HG02870 (cell line): Measurements from ENCODE around the gene PHACTR4.
"Not testable (repeated sequence)": the region's sequence is repeated elsewhere in the genome, so short reads cannot be mapped to it uniquely, and the experiment has no call there.

Source experiments
- ATAC-seq: cut with Tn5 transposase; IDR thresholded peaks from one replicate; pipeline ENCODE4 v1.9.1; 2021; ENCODE audit warnings: mild to moderate bottlenecking, moderate library complexity; ENCODE audit not compliant: unreplicated experiment

PHACTR4 gene

DNA sequence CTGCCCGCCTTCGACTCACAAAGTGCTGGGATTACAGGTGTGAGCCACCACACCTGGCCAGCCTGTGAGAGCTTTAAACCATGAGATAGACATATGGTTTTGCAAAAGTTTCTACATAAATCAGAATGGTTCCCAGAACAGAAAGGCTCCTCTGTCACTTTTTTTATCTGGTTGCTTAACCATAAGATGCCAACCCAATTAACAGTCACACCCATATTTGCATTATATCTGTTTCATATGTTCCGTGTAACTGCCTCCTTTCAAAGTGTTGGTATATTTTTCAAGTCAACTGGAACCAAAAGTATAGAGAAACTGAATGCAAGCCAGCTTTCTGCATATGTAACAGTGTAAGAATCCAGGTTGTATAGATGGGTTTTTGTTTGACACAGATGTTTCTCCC, 112.6 kb downstream of the PHACTR4 start:
- no peak for ATAC-seq

DNA sequence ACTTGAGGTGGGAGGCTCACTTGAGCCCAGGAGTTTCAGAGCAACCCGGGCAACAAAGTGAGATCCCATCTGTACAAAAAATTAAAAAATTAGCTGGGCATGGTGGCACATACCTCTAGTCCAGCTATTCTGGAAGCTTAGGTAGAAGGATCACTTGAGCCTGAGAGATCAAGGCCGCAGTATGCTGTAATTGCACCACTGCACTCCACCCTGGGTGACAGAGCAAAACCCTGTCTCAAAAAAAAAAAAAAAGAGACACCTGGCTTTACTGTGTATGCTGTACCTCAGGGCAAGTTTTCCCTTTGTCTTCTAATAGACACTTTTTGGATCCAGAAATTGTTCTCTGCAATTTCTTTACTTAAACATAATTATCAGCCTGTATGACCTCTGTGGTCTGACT, 113.2 kb downstream of the PHACTR4 start:
- ATAC-seq, result no peak

DNA sequence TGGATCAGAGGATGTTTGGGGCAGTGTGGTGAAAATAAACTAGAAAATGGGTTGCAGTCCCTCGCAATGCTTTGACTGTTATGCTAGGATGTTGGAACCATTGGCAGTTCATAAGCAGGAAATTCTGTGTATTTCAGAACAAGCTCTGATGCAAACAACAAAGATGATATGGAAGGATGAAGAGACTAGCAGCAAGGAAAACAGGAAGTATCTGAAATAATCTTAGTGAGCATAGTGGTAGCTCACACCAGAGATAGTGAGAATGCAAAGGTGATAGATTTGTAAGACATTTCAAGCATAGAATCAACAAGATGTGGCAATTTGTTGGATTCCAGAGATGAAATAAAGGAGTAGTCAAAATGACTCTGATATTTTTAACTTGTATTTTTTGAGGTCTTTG, 125.2 kb downstream of the PHACTR4 start:
- no peak for ATAC-seq

DNA sequence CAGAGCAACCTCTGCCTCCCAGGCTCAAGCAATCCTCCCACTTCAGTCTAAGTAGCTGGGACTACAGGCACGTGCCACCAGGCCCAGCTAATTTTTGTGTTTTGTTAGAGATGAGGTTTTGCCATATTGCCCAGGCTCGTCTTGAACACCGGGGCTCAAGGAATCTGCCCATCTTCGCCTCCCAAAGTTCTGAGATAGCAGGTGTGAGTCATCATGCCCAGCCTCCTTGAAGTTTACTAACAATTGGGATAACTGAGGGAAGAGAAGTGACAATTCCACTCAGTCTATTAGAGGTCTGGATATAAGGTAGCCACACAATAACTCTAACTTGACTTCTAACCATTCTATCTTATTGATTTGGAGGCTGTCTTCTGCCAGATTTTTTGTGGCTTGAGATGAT, 130.0 kb downstream of the PHACTR4 start:
- no peak for ATAC-seq

DNA sequence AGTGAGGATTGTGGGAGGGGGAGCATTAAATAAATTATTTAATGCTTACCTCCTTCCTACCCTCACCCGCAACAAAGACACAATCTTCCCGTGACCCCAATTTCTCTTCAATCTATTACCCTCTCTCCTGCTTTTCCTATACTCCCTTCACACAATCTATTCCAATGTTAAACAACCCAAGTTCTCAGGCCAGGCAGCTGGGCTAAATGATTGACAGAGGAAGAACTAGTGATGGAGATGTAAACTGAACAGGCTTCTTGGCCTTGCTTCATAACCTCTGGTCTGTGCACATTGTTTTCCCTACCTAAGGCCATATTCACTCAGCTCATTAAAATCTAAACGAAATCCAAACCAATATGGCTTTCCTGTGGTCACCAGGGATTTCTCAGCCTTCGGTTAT, 132.4 kb downstream of the PHACTR4 start:
- ATAC-seq, result no peak

DNA sequence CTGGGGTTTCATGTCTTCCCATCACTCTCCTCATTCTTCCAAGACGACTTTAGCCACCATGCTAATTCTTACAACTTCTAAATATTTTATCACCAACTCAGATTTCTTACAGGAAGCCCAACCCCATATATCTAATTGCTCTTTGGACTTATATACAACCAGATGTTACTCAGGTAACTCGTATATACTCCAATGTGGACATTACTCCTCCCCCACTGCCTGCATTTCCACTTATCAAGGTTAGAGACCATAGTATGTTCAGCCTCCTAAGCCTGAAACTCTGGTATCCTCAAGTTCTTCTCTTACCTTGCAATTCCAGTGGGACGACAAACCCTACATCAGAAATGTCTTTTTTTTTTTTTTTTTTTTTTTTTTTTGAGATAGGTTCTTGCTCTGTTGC, 133.6 kb downstream of the PHACTR4 start:
- no peak for ATAC-seq

DNA sequence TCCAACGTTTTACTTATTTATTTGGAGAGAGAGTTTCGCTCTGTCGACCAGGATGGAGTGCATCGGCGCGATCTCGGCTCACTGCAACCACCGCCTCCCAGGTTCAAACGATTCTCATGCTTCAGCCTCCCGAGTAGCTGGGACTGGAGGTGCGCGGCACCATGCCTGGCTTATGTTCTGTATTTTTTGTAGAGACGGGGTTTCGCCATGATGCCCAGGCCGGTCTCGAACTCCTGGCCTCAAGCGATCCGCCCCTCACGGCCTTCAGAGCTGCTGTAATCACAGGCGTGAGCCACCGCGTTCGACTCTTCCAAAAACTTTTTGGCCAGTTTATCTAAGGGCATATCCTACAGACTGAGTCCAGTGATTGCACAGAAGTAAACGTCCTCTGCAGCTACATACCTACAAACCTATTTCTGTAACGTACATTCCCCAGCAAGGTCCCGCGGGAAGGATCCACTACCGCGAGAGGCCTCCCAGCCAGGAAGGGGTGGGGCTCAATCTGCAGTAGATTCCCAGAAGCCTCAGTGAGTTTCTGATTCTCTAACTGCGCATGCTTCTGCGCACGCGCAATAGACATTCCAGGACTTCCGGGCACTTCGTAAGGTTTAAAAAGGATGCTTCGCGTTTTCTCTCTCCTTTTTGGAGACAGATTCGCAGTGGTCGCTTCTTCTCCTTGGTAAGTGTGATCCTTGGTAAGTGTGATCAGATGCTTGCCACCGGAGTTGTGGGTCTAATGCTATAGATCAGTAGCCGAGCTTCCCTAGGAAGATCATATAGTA, 136.1 kb downstream of the PHACTR4 start, which contains the start of gene RCC1:
TSS of gene RCC1 (plus strand) at position 638 of the 782 bp plus-strand sequence. CDS start 23,824 bp downstream, outside the sequence.
- ATAC-seq, result peak; percentile 62

DNA sequence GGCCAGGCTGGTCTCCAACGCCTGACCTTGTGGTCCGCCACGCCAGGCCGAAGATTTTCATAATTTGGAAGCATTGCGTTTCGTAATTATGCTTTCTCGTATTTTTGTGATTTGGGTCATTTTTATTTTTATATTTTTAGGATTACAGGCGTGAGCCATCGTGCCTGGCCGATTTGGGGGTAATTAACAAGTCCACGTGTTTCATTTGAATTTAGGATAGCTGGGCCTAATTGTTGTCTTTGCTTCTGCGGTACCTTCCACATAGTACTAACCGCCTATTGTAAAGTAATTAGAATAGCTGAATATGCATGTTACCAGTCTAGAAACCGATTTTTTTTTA, 137.3 kb downstream of the PHACTR4 start:
- no peak for ATAC-seq

DNA sequence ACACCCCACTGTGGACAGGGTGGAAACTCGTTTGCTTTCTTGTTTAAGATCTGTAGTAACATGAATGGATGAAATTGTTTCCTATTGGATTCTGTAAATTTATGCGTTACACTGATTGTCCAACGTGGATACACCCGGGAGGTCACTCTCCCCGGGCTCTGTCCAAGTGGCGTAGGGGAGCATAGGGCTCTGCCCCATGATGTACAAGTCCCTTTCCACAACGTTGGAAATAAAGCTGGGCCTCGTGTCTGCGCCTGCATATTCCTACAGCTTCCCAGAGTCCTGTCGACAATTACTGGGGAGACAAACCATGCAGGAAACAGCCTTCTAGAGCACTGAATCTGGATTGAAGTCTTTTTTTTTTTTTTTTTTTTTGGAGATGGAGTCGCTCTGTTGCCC, 137.7 kb downstream of the PHACTR4 start:
- no peak for ATAC-seq

DNA sequence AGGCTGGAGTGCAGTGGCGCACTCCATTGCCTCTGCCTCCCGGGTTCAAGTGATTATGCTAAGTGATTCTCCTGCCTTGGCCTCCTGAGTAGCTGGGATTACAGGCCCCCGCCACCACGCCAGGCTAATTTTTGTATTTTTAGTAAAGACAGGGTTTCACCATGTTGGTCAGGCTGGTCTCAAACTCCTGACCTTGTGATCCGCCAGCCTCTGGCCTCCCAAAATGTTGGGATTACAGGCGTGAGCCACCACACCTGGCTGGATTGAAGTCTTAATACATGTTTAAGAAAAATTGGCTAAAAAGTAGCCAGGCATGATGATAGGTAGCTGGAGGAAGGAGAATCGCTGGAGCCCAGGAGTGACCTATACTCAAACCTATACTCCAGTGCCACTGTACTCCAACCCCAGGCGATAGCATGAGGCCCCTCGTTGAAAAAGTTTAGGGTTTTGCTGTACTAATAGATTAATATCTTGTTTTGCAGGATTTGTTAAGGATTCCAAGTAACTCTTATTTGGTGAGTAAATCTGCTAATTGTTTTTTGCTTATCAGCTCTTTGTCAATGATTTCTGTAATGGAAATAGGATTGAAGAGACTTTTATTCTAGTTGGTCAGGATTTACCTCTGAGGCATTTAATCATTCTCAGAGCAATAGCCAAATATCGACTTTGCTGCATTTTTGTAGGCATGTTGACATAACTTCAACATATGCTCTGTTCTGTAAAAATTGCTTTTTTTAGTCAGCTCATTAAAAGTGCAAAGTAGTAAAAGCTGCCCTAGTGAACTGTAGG, 138.3 kb downstream of the PHACTR4 start:
- ATAC-seq, result no peak

DNA sequence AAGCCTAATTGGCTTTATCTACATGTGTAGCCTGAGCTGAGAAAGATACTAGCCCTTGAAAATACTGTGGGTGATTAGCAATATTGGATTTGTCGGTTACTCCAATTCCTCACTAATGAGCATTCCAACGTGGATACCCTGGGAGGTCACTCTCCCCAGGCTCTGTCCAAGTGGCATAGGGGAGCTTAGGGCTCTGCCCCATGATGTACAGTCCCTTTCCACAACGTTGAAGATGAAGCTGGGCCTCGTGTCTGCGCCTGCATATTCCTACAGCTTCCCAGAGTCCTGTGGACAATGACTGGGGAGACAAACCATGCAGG, 138.9 kb downstream of the PHACTR4 start:
- ATAC-seq, result no peak

DNA sequence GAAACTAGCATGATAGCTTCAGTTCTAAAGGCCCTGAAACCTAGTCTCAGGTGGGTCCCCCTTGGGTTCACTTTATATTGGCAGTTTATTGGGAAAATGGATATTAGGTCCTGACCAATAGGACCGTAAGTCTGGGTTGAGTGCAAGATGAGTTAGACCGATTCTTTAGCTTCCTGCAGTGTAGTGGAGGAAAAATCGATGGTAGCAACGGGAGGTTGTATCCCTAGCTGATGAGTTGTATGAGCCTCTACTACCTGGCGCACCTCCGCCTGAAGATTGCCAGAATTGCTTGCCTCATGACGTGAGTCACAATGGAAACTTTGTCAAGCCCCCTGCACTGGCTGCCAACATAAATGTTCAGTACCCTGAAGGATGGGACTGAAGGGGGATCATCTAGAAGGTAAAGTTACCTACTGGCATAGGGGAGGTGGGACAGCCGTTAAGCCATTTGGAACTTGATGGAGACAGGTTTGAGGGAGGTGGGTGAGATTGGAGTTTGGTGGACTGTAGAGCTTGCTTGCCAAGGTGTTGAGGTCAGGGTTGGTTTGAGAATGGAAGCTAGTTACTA, 140.2 kb downstream of the PHACTR4 start:
- no peak for ATAC-seq

DNA sequence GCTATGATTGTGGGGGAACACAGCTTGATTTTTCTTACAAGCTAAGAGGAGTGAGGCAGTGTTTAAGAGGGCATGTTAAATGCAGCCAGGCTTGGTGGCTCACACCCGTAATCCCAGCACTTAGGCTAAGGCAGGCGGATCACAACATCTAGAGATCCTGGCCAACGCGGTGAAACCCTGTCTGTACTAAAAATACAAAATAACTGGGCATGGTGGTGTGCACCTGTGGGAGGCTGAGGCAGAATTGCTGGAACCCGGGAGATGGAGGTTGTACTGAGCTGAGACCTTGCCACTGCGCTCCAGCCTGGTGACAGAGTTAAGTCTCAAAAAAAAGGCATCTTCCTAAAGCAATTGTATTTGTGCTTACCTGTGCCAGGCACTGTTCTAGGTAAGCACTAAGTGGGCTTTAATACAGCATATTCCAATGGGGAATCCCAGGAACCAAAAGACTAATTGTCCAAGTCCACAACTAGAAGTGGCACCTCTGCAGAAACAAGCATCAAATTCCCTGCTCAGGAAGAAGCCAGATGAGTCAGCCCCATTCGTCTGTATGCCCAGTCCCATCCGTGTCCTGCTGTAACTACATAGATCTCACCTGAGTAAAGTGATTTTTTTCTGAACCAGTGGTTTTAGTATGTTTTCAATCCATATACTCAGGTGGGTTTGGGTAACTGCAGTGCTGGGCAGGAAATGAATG, 140.9 kb downstream of the PHACTR4 start:
- ATAC-seq, result no peak

DNA sequence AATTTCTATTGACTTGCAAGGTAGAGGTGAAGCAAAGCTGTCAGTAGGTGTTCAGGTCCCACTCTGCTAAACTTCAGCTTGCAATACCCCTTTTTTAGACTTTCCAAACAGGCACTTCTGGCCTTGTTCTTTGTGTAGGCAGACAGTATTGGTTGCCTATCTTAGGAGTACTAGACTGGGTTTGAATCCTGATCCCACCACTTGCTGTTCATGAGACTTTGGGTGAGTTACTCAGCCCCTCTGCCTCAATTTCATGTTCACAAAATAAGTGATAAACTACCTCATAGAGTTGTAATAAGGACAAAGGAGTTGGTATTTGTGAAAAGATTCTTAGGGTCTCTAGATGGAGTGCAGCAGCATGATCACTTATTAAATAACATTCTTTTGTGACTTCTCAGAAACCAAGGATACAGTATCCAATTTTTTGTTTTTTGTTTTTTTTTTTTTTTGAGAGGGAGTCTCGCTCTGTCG, 141.5 kb downstream of the PHACTR4 start:
- no peak for ATAC-seq

DNA sequence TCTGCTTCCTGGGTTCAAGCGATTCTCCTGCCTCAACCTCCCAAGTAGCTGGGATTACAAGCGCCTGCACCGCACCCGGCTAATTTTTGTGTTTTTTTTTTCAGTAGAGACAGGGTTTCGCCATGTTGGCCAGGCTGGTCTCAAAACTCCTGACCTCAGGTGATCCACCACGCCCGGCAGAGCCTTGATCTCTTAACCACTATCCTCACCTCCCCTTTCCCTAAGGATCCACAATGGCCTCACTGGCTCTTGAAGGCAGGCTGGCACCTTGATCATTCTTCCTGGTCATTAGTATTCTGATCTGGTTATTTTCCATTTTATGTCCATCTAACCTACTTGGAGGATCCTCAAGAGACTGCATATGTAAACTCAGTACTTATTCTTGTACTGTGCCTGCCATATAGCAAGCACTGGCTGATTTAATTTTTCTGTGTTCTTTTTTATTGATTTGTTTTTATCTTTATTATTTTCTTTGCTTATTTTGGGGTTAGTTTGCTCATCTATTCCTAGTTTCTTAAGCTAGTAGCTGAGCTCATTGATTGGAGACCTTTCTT, 142.6 kb downstream of the PHACTR4 start:
- no peak for ATAC-seq

DNA sequence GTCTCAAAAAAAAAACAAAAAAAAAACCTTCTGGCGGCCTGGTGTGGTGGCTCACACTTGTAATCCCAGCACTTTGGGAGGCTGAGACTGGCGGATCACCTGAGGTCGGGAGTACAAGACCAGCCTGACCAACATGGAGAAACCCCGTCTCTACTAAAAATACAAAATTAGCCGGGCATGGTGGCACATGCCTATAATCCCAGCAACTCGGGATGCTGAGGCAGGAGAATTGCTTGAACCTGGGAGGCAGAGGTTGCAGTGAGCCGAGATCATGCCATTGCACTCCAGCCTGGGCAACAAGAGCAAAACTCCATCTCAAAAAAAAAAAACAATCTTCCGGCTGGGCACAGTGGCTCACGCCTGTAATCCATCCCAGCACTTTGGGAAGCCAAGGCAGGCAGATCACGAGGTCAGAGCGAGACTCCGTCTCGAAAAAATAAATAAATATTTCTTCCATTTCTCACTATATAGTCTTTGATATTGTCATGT, 144.9 kb downstream of the PHACTR4 start:
- ATAC-seq, result not testable (repeated sequence)

DNA sequence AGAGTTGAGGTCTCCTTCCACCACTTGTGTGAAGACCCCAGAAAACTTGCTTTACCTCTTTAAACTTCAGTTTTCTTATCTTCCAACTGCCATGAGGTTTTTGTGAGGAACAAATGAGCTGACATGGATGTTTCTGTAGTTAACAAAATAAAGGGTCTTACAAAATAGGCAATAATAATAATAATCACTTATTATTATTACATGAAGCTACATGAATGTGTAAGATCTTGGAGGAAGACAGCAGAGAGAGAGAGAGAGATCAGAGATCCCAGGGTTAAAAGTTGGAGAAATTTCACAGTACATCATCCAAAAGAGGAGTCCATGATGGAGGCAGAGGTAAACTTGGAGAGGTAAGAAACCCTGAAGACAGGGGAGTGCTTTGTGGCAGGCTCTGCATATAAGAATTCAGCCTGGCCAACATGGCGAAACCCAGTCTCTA, 147.0 kb downstream of the PHACTR4 start:
- ATAC-seq, result no peak

DNA sequence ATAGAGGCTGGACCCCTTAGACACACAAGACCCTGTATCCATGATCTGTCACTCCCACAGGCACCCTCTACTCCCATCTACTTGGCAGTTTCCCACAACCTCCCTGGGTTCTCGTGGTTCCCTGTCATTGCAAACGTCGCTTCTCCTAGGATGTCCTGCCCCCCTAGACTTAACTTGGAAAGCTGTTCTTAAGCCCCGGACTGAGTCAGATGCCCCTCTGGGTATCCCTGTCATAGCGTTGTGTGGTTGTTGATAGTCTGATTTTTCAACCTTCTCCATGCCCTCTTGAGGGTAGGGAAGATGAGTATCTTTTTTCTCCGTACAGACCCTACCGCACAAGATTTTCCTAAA, 148.1 kb downstream of the PHACTR4 start:
- ATAC-seq, result no peak

DNA sequence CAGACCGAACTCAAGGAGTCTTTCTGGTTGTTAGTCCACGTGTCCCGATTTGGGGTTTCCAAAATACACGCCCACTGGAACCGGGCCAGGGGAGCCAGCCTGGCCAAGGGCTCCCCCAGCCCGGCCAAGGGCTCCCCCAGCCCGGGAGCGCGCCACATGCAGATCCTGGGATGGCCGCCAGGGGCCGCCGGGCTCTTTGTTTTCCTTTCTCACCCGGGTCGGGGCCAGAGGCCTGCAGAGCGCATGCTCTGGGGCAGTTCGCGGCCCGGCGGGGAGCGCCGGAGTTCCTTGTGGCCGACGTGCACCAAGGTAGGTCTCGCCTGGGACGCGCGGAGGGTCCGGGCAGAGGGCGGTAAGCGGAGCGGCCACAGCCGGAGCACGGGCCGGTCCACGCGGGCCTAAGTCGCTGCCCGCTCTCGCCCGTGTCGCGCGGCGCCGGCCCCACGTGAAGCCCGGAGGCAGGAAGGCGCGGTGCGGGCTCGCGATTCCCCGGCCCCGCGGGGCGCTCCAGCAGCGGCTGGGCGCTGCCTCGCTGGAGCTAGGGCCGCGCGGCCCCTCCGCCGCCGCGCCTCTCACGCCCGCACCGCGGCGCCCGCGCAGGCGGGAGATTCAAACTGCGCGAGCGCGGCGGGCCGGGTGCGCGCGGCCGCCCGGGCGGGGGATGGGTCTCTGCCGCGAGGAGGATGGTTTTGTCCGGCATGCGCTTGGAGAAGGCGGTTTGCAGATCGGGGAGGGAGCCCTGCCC, 148.6 kb downstream of the PHACTR4 start:
- ATAC-seq, result peak; percentile 63

DNA sequence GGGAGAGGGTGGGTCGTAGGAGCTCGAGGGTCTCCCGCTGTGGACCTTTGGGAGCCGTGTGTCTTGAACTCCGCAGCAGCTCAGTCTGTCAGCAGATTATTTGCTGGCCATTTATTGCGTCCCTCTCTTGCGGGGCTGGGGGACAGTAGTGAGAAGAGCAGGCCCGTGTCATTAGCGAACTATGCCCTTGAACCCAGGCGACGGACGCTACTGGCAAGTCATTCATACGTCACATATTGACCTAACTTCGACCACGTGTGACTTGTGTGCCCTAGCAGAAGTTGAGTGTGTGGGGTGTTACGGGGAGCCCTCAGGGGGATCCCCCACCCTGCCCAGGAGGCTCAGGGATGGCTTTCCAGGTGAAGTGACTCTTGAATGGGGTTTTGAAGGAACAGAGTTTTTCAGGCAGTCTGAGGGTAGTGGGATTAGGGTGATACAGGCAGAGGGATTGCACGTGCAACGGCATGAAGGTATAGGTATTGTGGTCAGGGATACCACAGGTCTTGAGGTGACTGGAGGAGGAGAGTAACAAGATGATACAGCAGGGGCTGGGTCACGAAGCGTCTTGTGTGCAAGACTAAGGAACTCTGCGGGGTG, 149.3 kb downstream of the PHACTR4 start:
- no peak for ATAC-seq
